SH-SY5Y (cell line): ENCODE results near the gene CAPN5.

ENCODE experiments used
- GATA2 ChIP-seq: IDR thresholded peaks from 2 replicates; pipeline ENCODE4 v1.6.1; 2011; ENCODE audit warnings: mild to moderate bottlenecking, low read depth, low read length
- GATA3 ChIP-seq: IDR thresholded peaks from 2 replicates; pipeline ENCODE4 v1.6.1; 2011; ENCODE audit warnings: low read depth, mild to moderate bottlenecking, low read length, moderate library complexity

GRCh38 chr11:77069336-77069968, 2.7 kb downstream of the CAPN5 start:
- TF ChIP-seq GATA2 (no peak), GATA3 (no peak)
